ENCODE data around the gene PIP4K2A. TPM values are rescaled to one million over a fixed set of nuclear protein-coding genes. Genes with fewer than 3 reads are reported as not detected.

PIP4K2A gene
- total and polyA plus RNA-seq, 2 of the 13 experiments (the other 11 are each of a cell fraction or from before 2014, with no cell fraction given): 9.1 to 22.6 TPM

DNA sequence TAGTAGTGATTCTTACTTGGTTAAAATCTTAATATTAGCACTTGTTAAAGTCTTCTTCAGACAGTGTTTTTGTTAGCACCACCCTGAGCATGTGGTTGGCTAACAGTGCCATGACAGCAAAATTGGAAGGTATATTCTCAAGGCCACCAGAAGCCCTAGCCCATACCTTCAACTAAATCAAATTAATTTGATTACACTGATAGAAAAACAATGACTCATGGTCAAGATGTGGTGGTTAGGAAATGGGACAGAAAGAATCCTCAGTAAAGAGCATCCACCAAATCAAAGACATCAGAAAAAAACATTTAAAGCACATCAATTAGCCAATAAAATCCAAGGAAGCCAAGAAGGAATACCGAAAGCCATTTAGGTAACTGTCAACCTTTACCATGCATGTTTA lies 75.5 kb downstream of the PIP4K2A start:
- ATAC-seq (no peak), FAIRE-seq (no peak), DNase-seq (ENCODE audit: low spot score) (no peak)
- WGBS (ENCODE audit: low lambda C conversion rate): 96% methylated on average over 1 of the region's 1 CpG
- no peaks in the 10 kb centered on the region for H3K36me3 ChIP-seq (replicated peaks in 1 of 2; ENCODE audit: control insufficient read depth in 1 of 2, insufficient read depth in 2 of 2, low read length in 2 of 2)
- CTCF ChIA-PET (ENCODE audit: low intra/inter-chr PET ratio, low total read pairs): no interaction called here
- H3K4me3 ChIP-seq (replicated peaks in 1 of 3; ENCODE audit: insufficient read depth in 1 of 3, low read depth in 2 of 3, low read length in 3 of 3): no peak overlapping the region
- BruUV-seq (replicated peaks): no TSS peak
- H3K9me3 ChIP-seq (ENCODE audit: low read length): no peaks in the 10 kb centered on the region
- H4K20me1 ChIP-seq (ENCODE audit: insufficient read depth, low read length): no peaks in the 10 kb centered on the region
- H3K27ac ChIP-seq (ENCODE audit: extremely low read length, insufficient read depth, low read length): no peak overlapping the region
- no peak overlapping the region for H2AFZ ChIP-seq (ENCODE audit: low read length)
- in situ Hi-C loops (cut with HindIII; ENCODE audit: extremely low pct_ligation_motif_present, low pct_unique_long_range_greater_than_20kb) (no loop called here), intact Hi-C loops (cut with micrococcal nuclease; ENCODE audit: unreplicated experiment) (no loop called here)
- H3K79me2 ChIP-seq (ENCODE audit: insufficient read depth, low read length): peaks cover 5% of the 10 kb centered on the region
- no peak overlapping the region for H3K4me2 ChIP-seq (ENCODE audit: low read depth, low read length)
- H3K27me3 ChIP-seq (ENCODE audit: control insufficient read depth in 1 of 2, insufficient read depth in 2 of 2, low read length in 2 of 2): no peaks in the 10 kb centered on the region
- TF ChIP-seq, protein P1, sequence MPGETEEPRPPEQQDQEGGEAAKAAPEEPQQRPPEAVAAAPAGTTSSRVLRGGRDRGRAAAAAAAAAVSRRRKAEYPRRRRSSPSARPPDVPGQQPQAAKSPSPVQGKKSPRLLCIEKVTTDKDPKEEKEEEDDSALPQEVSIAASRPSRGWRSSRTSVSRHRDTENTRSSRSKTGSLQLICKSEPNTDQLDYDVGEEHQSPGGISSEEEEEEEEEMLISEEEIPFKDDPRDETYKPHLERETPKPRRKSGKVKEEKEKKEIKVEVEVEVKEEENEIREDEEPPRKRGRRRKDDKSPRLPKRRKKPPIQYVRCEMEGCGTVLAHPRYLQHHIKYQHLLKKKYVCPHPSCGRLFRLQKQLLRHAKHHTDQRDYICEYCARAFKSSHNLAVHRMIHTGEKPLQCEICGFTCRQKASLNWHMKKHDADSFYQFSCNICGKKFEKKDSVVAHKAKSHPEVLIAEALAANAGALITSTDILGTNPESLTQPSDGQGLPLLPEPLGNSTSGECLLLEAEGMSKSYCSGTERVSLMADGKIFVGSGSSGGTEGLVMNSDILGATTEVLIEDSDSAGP (CRISPR knock-in tag; IDR thresholded peaks at IDR 0.05; ENCODE audit: borderline replicate concordance): no peak
- TF ChIP-seq ELF3 (CRISPR knock-in tag; IDR thresholded peaks at IDR 0.05) (no peak), HNRNPL (IDR thresholded peaks at IDR 0.05; ENCODE audit: low read depth, low read length) (no peak), EEA1 (CRISPR knock-in tag; IDR thresholded peaks at IDR 0.05; ENCODE audit: borderline replicate concordance) (no peak), PTBP1 (IDR thresholded peaks at IDR 0.05; ENCODE audit: low read depth, low read length, poor library complexity, severe bottlenecking) (no peak), HNF4G (IDR thresholded peaks at IDR 0.05; ENCODE audit: borderline replicate concordance, low read depth, low read length) (no peak), HNF4G (CRISPR knock-in tag; IDR thresholded peaks at IDR 0.05; ENCODE audit: borderline replicate concordance, low read depth) (no peak), ZFY (CRISPR knock-in tag; IDR thresholded peaks at IDR 0.05) (no peak)
- TF ChIP-seq, protein P2, sequence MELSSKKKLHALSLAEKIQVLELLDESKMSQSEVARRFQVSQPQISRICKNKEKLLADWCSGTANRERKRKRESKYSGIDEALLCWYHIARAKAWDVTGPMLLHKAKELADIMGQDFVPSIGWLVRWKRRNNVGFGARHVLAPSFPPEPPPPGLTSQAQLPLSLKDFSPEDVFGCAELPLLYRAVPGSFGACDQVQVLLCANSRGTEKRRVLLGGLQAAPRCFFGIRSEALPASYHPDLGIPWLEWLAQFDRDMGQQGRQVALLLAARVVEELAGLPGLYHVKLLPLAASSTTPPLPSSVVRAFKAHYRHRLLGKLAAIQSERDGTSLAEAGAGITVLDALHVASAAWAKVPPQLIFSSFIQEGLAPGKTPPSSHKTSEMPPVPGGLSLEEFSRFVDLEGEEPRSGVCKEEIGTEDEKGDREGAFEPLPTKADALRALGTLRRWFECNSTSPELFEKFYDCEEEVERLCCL (CRISPR knock-in tag; IDR thresholded peaks at IDR 0.05; ENCODE audit: borderline replicate concordance): no peak
- POLR2A ChIA-PET: no interaction called here
- no peak overlapping the region for H3K9ac ChIP-seq (ENCODE audit: insufficient read depth, low read depth, low read length)
- H3K4me1 ChIP-seq (ENCODE audit: insufficient read depth, low read length): no peaks in the 10 kb centered on the region
